ENCODE data around the gene KLF1.
"Not testable (repeated sequence)": the region's sequence is repeated elsewhere in the genome, so short reads cannot be mapped to it uniquely, and the experiment has no call there.

Gene KLF1

DNA sequence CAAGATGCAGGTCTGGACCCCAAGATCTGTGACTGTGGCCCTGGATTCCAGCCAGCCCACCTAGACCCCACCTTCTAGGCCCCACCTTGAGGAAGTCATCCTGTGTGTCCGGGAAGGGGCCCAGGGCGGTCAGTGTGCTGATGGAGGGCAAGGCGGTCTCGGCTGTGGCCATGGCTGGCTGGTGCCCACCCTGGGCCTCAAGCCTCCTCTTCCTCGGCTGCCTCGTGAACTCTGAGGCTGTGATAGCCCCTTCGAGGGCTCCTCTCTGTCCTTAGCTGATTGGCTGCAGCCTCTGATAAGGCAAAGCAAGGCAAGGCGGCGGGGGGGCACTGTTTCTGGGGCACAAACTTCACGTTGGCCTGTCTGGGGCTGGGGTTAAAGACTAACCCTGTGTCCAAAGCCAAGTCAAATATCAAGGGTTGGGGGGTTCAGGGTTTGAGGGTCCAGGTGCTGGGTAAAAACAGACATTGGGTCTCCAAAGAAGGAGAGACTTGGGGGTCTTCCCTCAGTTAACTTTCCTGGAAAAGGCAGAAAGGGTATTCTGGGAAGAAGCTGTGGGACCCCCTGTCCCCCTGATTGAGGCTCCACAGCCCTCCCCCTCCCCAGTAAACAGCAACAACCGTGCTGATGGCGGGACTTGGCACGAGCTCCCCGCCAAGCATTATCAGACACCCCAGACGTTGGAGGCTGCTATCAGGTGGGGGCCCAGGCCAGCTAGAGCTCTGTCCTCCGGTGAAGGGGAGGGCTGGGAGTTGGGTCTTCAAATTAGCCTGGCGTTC lies at the start of gene KLF1:
TSS of gene KLF1 (minus strand) at position 233 of the 779 bp plus-strand sequence. CDS start at position 172, 61 bp downstream.
- no peak for DNase-seq
- no peak for ATAC-seq

DNA sequence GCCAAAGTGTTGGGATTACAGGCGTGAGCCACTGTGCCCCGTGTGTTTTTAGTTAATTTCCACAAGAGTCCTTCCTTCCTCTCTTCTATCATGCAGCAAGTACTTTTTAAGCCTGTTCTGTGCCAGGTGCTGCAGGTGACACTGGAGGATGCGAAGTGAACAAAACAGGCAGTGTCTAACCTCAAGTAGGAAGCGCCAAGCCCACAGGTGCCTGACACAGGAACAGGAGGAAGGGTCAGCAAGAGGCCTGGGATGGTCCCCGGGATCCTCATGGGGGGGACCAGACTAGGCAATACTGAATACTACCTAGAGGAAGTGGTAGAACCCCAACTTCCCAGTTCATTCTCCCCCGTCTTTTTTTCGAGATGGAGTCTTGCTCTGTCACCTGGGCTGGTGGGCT lies 49.6 kb upstream of the KLF1 start:
- DNase-seq, result no peak
- ATAC-seq, result no peak

- no peak for DNase-seq
- ATAC-seq, result no peak
Observed at GRCh38 chr19:12935071-12935470, 48.1 kb upstream of the KLF1 start.

DNA sequence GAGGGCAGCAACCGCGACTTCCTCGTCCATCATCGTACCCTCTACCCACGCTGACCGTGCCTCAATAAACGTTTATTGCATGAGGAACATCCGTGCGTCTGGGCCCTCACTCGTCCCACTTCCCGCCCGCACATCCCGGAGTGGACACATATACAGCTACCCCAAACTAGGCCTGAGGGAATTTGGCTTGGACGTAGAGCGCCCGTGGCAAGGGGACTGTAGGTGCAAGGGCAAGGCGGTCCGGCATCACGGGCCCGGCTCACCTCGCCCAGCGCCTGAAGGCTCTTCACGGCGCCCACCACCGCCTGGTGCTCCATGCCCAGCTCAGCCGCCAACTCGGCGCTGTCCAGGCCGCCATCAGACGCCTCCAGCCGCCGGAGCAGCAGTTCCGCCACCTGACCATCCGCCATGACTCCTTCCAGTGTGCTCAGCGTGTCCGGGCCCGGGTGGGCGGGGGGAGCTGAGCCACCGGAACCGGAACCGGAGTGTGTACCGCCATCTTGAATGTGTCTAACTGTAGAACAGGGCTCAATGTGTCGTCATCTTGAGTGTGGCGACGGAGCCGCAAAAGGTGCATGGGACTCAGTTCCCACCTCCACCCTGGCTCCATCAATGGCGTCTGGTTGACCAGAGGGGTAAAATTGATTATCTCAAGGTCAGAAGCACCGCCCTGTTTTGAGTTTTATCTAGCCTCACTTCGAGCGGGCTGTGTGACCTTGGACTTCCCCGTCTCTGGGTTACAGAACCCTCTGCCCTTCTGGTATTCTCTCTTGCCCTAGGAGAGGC lies 46.5 kb upstream of the KLF1 start, which contains the start of gene FARSA:
TSS of gene FARSA (minus strand) at position 425 of the 786 bp plus-strand sequence. CDS start at position 410, 15 bp downstream.
- DNase-seq, result peak; percentile 89
- peak; percentile 77 for ATAC-seq

- DNase-seq (no peak), ATAC-seq (no peak)
Observed at GRCh38 chr19:12932392-12933286, 45.6 kb upstream of the KLF1 start.

DNA sequence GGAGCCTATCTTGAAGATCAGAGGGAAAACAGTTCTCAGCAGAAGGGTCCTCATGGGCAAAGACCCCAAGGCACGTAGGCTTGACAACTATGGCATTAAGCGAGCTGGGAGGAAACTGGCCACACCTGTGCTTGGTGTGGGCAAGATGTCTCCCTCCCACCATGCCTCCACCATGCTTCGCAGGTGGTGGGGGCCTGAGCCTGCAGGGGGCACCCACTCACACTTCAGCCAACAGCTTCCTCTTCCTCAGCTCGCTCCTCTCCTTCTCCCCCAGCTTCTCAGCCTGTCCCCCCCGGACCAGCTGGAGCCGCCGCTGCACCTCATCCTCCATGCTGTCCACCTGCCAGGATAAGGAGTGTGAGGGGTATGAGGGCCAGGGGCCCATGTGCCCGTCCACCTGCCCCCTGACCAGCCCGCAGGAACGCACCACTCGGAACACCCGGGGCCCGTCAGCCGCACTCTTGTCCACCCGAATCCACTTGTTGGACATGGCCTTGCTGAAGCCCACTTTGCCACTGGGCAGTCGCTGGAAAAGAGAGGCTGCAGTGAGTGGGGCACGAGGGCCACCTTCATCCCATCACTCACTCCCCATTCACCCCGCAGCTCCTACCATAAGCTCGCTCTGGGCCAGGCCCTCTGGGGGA lies 43.1 kb upstream of the KLF1 start:
- ATAC-seq, result no peak
- no peak for DNase-seq

GRCh38 chr19:12924621-12925310 lies 37.8 kb upstream of the KLF1 start:
- DNase-seq (no peak), ATAC-seq (no peak)

DNA sequence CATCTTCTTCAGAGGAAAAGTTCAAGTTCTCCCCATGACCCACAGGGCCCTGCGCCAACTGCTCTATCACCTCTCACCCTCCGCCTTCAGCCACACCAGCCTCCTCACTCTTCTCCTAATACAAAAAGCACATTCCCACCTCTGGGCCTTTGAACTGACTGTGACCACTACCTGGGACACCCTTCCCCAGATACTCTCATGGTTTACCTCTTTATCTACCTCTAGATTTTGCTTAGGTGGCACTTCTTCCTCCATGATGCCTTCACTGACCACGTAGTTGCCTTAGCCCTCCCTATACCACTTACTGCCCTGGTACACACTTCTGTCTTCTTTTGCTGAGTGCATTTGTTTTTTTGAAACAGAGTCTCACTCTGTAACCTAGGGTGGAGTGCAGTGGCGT lies 36.0 kb upstream of the KLF1 start:
- no peak for ATAC-seq
- no peak for DNase-seq

DNA sequence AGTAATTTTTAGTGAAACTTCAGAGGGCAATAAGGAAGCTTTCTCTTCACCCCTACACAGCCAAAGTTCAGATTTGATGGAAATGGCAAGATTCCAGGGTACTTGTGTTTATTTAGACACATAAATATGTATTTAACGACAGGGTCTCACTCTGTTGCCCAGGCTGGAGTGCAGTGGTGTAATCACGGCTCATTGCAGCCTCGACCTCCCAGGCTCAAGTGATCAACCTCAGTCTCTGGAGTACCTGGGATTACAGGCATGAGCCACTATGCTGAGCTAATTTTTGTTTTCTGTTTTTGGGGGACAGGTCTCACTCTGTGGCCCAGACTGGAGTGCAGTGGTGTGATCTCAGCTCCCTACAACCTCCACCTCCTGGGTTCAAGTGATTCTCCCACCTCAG lies 34.0 kb upstream of the KLF1 start:
- ATAC-seq, result no peak
- DNase-seq, result no peak

- no peak for DNase-seq
- ATAC-seq, result no peak
Observed at GRCh38 chr19:12918253-12918652, 31.3 kb upstream of the KLF1 start.

- not testable (repeated sequence) for DNase-seq, ATAC-seq
Observed at GRCh38 chr19:12915860-12916259, 28.9 kb upstream of the KLF1 start.

- ATAC-seq (peak; percentile 68), DNase-seq (peak; percentile 55)
Observed at GRCh38 chr19:12913851-12914690, 27.1 kb upstream of the KLF1 start.

- no peak for DNase-seq
- ATAC-seq, result no peak
Observed at GRCh38 chr19:12913011-12913561, 26.1 kb upstream of the KLF1 start.

DNA sequence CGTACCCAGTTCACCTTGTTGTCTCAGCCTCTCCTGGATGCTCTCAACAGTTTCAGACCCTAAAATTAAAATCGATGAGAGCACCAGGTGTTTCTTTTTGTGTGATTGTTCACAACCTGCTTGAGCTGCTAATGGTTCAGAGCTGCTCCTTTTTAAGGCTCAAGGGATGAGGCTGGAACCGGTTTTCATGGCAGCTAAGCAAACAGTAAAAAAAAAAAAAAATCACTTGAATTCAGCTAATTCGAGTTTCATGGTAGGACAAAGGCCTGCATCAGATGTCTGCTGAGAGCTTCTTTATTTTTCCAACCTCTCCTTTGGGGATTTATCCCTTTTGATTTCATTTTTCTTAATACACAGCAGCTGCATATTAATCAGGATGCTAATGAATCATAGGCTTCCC lies 25.6 kb upstream of the KLF1 start:
- DNase-seq (no peak), ATAC-seq (no peak)

- ATAC-seq (no peak), DNase-seq (no peak)
Observed at GRCh38 chr19:12907166-12907565, 20.2 kb upstream of the KLF1 start.

GRCh38 chr19:12899891-12900518 lies 13.0 kb upstream of the KLF1 start:
- peak; percentile 44 for DNase-seq
- peak; percentile 93 for ATAC-seq

DNA sequence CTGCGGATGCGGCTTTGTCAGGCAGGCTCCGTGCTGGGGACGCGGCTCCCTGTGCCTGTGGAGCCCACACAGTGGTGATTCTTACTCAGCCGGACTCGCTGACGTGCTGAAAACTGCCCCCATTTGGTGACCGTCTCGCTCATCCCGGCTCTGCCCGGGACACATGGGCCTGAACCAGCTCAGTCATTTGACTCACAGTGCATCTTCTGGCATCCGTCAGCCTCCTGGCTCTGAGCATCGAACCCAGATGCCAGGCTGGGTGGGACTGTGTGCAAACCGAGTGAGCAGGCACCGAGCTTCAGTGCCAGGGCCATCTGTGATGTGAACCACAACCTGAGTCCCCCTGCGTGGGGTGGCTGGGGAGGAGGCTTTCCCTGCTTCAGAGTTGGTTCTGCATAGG lies 9.5 kb upstream of the KLF1 start:
- ATAC-seq (no peak), DNase-seq (no peak)

GRCh38 chr19:12893582-12893981 lies 6.6 kb upstream of the KLF1 start:
- no peak for ATAC-seq
- DNase-seq, result no peak

GRCh38 chr19:12891553-12892021 lies 4.6 kb upstream of the KLF1 start:
- no peak for ATAC-seq
- peak; percentile 24 for DNase-seq

Data from stimulated activated naive CD8-positive, alpha-beta T cell treated with anti-CD3 and anti-CD28 coated beads, Interleukin-15, Interleukin-2, amounts not matched to agents 100 U/mL and 50 U/mL, for 24 hours (primary cell).